Transverse colon (tissue), 4 donors: ENCODE measurements around the gene WNT7A.

Experiments
- CTCF ChIP-seq, 5 experiments: fragments of 200-600 bp in 3 of 5; fragments of 450-650 bp in 2 of 5; sonication (generic) in 3 of 5; IDR thresholded peaks; 1 replicate in 2 of 5; 2 replicates in 3 of 5; pipeline ENCODE4 v1.5.1; 2016 to 2017; ENCODE audit warnings: antibody characterized with exemption in 5 of 5, inconsistent platforms in 3 of 5, mild to moderate bottlenecking in 2 of 5, moderate library complexity in 1 of 5
- EP300 ChIP-seq: sonication (generic); formaldehyde crosslinking; IDR thresholded peaks from one replicate; pipeline ENCODE4 v1.6.1; 2017; ENCODE audit warnings: antibody characterized with exemption, low read depth
- POLR2AphosphoS5 ChIP-seq, 3 donors: sonication (generic); formaldehyde crosslinking; IDR thresholded peaks; one replicate each; pipeline ENCODE4 v1.6.1; 2016; ENCODE audit warnings: antibody characterized with exemption in 3 of 3

GRCh38 chr3:13894096-13894806 lies 14.4 kb upstream of the WNT7A start:
- TF ChIP-seq EP300 (no peak), CTCF (IDR thresholded peaks at IDR 0.05) (no peak), POLR2AphosphoS5 (IDR thresholded peaks at IDR 0.05) (no peak)
